BE2C (cell line): ENCODE data around the gene TRIM39. TPM values are rescaled to one million over a fixed set of nuclear protein-coding genes. Genes with fewer than 3 reads are reported as not detected.
"Not testable (repeated sequence)": the region's sequence is repeated elsewhere in the genome, so short reads cannot be mapped to it uniquely, and the experiment has no call there.

ENCODE experiments used
- DNase-seq: peaks from one replicate; pipeline ENCODE4 v3.0.0-alpha.2; 2020
- H3K27me3 ChIP-seq: fragments of 250-450 bp; sonication (Bioruptor Pico); 2 replicates; pipeline ENCODE4 v1.5.1; 2020; ENCODE audit warnings: mild to moderate bottlenecking
- H3K36me3 ChIP-seq: fragments of 250-450 bp; sonication (Bioruptor Pico); 2 replicates; pipeline ENCODE4 v1.5.1; 2020; ENCODE audit warnings: mild to moderate bottlenecking
- H3K4me1 ChIP-seq: fragments of 250-450 bp; sonication (Bioruptor Pico); 2 replicates; pipeline ENCODE4 v1.5.1; 2020
- H3K4me3 ChIP-seq: 2 replicates; pipeline ENCODE4 v1.5.1; 2011; ENCODE audit warnings: low read depth, low read length
- H3K9me3 ChIP-seq: fragments of 250-450 bp; sonication (Bioruptor Pico); 2 replicates; pipeline ENCODE4 v1.5.1; 2020
- CTCF ChIP-seq: IDR thresholded peaks from 2 replicates; pipeline ENCODE4 v1.5.1; 2012; ENCODE audit warnings: mild to moderate bottlenecking, low read depth, low read length
- polyA plus RNA-seq: library from polyadenylated mRNA; unstranded; fragments of >200 nt; gene quantifications from one replicate; pipeline ENCODE4 v1.2.1, GENCODE V29; 2012; ENCODE audit warnings: low read depth, missing spikeins; ENCODE audit not compliant: insufficient read length, insufficient read depth

Gene TRIM39
- polyA plus RNA-seq = 11.5 TPM

- DNase-seq = peak; percentile 87
- TF ChIP-seq CTCF = no peak
Observed at GRCh38 chr6:30326526-30327231, at the start of gene TRIM39. Gene TRIM39, plus strand, starts transcription at chr6:30326927. Its CDS starts 2,391 bp downstream, at chr6:30329318.

GRCh38 chr6:30280988-30281387, 45.7 kb upstream of the TRIM39 start:
- H3K27me3 ChIP-seq, H3K4me3 ChIP-seq, H3K4me1 ChIP-seq, H3K36me3 ChIP-seq, DNase-seq: not testable (repeated sequence)
- H3K9me3 ChIP-seq = peaks cover 13% of the 10 kb centered on the region

More at GRCh38 chr6:30326526-30327231, at the start of gene TRIM39:
- Histone ChIP-seq H3K27me3 (no peaks in the 10 kb centered on the region), H3K4me3 (peak within 1 kb of the TSS; percentile 89), H3K9me3 (no peaks in the 10 kb centered on the region), H3K4me1 (no peaks in the 10 kb centered on the region), H3K36me3 (peaks cover 9% of the 10 kb centered on the region)

- TF ChIP-seq CTCF = no peak
- no peaks in the 10 kb centered on the region for H3K36me3 ChIP-seq
- H3K4me1 ChIP-seq = no peaks in the 10 kb centered on the region
- peaks cover 17% of the 10 kb centered on the region for H3K9me3 ChIP-seq
- DNase-seq = no peak
- H3K4me3 ChIP-seq = no peak overlapping the region
- H3K27me3 ChIP-seq = no peaks in the 10 kb centered on the region
Observed at GRCh38 chr6:30282522-30282921, 44.2 kb upstream of the TRIM39 start.

GRCh38 chr6:30283761-30284160, 43.0 kb upstream of the TRIM39 start:
- H3K9me3 ChIP-seq = peaks cover 21% of the 10 kb centered on the region
- TF ChIP-seq CTCF = no peak
- no peak overlapping the region for H3K4me3 ChIP-seq
- H3K4me1 ChIP-seq = no peaks in the 10 kb centered on the region
- H3K36me3 ChIP-seq = no peaks in the 10 kb centered on the region; the same call in 1 of the 2 replicates
- DNase-seq = no peak
- no peaks in the 10 kb centered on the region for H3K27me3 ChIP-seq

GRCh38 chr6:30287139-30287538, 39.6 kb upstream of the TRIM39 start:
- Histone ChIP-seq H3K36me3 (peaks cover 31% of the 10 kb centered on the region), H3K4me3 (no peak overlapping the region), H3K9me3 (peaks cover 15% of the 10 kb centered on the region), H3K4me1 (no peaks in the 10 kb centered on the region), H3K27me3 (no peaks in the 10 kb centered on the region)
- no peak for TF ChIP-seq CTCF
- DNase-seq = no peak

GRCh38 chr6:30295837-30296236, 30.9 kb upstream of the TRIM39 start:
- no peak for TF ChIP-seq CTCF
- Histone ChIP-seq H3K4me3 (no peak overlapping the region), H3K9me3 (0 out of 2 replicates have a peak, but pooled peaks cover 3% of the 10 kb centered on the region), H3K36me3 (peaks cover 50% of the 10 kb centered on the region), H3K27me3 (no peaks in the 10 kb centered on the region), H3K4me1 (no peaks in the 10 kb centered on the region)
- no peak for DNase-seq
